NT2/D1 (cell line): ENCODE data around the gene TGM4.
A peak's percentile ranks its signal among the peaks of the same experiment; 100 is the strongest.

ENCODE experiments used
- DNase-seq: peaks from one replicate; pipeline ENCODE4 v3.0.0-alpha.2; 2011; ENCODE audit warnings: low read depth, low spot score
- H3K27me3 ChIP-seq: 2 replicates; pipeline ENCODE4 v1.6.0; 2011; ENCODE audit warnings: mild to moderate bottlenecking; ENCODE audit not compliant: insufficient read length, insufficient read depth
- H3K36me3 ChIP-seq: 2 replicates; pipeline ENCODE4 v1.6.1; 2011; ENCODE audit warnings: mild to moderate bottlenecking, low read length, mixed read lengths; ENCODE audit not compliant: insufficient read depth, insufficient read length
- H3K4me1 ChIP-seq: 2 replicates; pipeline ENCODE4 v1.5.1; 2011; ENCODE audit not compliant: insufficient read depth, insufficient read length
- H3K4me3 ChIP-seq: 2 replicates; pipeline ENCODE4 v1.5.1; 2011; ENCODE audit warnings: low read depth; ENCODE audit not compliant: insufficient read length
- H3K9ac ChIP-seq: 2 replicates; pipeline ENCODE4 v1.6.0; 2011; ENCODE audit warnings: low read depth; ENCODE audit not compliant: insufficient read length
- H3K9me3 ChIP-seq: 2 replicates; pipeline ENCODE4 v1.5.1; 2011; ENCODE audit warnings: mild to moderate bottlenecking, low read length; ENCODE audit not compliant: insufficient read depth
- SUZ12 ChIP-seq: IDR thresholded peaks from 2 replicates; pipeline ENCODE4 v1.6.1; 2011; ENCODE audit not compliant: insufficient read length, insufficient read depth; ENCODE audit errors: extremely low read depth
- YY1 ChIP-seq: IDR thresholded peaks from 2 replicates; pipeline ENCODE4 v1.6.1; 2011; ENCODE audit not compliant: insufficient read length, insufficient read depth
- ZNF274 ChIP-seq: IDR thresholded peaks from 2 replicates; pipeline ENCODE4 v1.6.1; 2011; ENCODE audit warnings: mild to moderate bottlenecking, low read depth, low read length

TGM4 gene

DNA sequence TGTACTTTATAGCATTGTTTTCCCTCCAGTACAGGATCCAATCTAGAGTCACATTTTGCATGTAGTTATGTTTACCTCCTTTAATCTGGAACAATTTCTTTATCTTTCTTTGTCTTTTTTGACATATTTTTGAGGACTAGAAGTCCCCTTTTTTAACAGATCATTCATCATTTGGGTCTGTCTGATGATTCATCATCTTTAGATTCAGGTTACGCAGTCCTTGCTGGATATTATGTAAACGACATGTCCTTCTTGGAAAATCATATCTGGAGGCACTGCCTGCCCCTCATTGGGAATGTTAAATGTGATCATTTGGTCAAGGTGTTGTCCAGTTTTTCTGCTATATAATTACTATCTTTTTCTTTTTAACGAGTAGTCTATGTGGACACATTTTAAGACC lies 18.3 kb downstream of the TGM4 start:
- TF ChIP-seq YY1 (no peak), ZNF274 (no peak), SUZ12 (no peak)
- H3K9me3 ChIP-seq: no peaks in the 10 kb centered on the region
- no peak overlapping the region for H3K9ac ChIP-seq
- no peaks in the 10 kb centered on the region for H3K27me3 ChIP-seq
- H3K4me3 ChIP-seq: no peak overlapping the region
- H3K4me1 ChIP-seq: peaks cover 2% of the 10 kb centered on the region
- H3K36me3 ChIP-seq: no peaks in the 10 kb centered on the region
- no peak for DNase-seq

DNA sequence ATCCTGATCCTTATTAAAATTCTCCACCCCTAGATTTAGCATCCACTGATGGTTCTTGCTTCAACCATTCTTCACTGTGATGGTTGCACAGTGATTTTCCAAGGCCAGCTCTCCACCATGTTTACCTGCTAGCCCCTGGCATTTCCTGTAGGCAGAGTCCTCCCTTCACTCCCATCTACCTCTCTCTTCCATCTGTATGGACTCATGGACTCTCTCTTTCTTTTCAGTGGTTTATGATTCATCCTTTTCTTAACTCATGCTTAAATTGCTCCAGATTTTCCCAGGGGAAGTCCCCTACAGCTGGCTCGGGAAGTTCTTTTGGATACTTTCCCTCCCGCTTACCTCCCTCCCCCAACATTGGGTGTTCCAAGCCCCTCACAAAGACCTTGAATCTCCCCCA lies 18.7 kb downstream of the TGM4 start:
- peaks cover 2% of the 10 kb centered on the region for H3K4me1 ChIP-seq
- H3K9me3 ChIP-seq: no peaks in the 10 kb centered on the region
- no peak overlapping the region for H3K9ac ChIP-seq
- no peaks in the 10 kb centered on the region for H3K27me3 ChIP-seq
- no peak overlapping the region for H3K4me3 ChIP-seq
- no peaks in the 10 kb centered on the region for H3K36me3 ChIP-seq
- DNase-seq: no peak
- no peak for TF ChIP-seq YY1
- TF ChIP-seq SUZ12: no peak
- TF ChIP-seq ZNF274: no peak

DNA sequence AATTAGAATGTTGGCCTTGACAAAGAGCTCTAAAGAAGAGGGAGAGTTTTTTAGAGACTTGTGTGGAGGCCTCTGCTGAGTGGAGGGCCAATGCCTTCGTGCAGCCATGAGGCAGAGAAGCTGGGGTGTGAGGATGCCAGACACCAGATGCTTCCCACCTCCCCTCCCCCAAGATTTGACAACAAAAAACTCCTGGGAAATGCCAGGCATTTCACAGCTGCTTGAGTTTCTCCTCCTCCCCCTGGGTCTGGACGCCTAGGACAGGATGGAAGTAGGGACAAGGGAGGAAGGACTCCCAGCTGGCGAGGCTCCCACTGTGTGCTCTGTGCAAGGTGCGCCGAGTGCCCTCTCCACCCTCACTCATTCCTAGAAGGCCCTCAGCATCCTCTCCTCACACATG lies 20.1 kb downstream of the TGM4 start:
- Histone ChIP-seq H3K4me1 (peaks cover 7% of the 10 kb centered on the region), H3K36me3 (no peaks in the 10 kb centered on the region), H3K27me3 (no peaks in the 10 kb centered on the region), H3K4me3 (no peak overlapping the region), H3K9ac (peak overlapping the region; percentile 21), H3K9me3 (no peaks in the 10 kb centered on the region)
- no peak for TF ChIP-seq YY1
- TF ChIP-seq ZNF274: no peak
- no peak for TF ChIP-seq SUZ12
- DNase-seq: no peak

DNA sequence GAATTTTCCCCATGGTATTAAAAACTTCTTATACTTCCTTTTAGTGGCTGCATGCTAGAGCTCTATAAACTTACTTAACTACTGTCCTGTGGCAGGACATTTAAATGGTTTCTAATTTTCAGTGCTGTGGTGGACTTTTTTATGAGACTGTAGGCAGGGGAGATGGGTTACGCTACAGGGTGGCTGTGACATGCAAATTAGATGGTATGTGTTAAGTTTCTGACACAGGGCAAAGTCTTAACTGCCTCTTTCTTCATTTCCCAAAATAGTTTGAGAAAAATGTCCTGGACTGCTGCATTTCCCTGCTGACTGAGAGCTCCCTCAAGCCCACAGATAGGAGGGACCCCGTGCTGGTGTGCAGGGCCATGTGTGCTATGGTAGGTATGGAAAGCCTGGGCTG lies 22.0 kb downstream of the TGM4 start:
- DNase-seq: no peak
- H3K9me3 ChIP-seq: no peaks in the 10 kb centered on the region
- H3K9ac ChIP-seq: no peak overlapping the region
- H3K4me3 ChIP-seq: no peak overlapping the region
- no peaks in the 10 kb centered on the region for H3K27me3 ChIP-seq
- TF ChIP-seq YY1 (no peak), SUZ12 (no peak), ZNF274 (no peak)
- H3K4me1 ChIP-seq: peaks cover 11% of the 10 kb centered on the region
- H3K36me3 ChIP-seq: no peaks in the 10 kb centered on the region

DNA sequence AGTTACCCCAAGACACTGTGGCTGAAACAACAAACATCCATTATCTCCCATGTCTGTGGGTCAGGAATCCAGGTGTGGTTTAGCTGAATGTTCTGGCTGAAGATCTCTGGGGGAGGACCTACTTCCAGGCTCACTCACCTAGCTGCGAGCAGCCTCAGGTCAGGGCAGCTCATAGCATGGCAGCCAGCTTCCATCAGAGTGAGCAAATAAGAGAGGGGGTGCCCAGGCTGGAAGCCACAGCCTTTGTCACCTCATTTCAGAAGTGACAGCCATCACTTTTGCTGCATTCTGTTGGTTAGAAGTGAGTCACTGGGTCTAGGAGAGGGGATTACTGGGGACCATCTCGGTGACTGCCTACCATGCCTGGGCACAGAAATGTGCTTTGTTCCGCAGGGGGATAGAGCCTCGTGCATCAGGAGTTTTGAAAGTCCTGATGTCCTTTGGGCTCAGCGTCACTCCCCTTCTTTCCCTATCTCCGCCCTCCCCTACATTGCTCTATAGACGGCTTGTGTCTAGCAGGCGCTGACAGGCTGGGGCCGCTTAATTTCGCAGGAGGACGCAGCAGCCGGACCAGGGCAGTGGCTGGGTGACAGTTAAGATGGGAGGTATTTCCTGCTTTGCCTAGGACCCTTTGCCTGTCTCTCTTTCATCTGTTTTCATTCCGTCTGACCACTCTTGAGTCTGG lies 25.4 kb downstream of the TGM4 start:
- H3K36me3 ChIP-seq: no peaks in the 10 kb centered on the region
- H3K27me3 ChIP-seq: no peaks in the 10 kb centered on the region
- H3K9ac ChIP-seq: no peak overlapping the region
- peaks cover 11% of the 10 kb centered on the region for H3K4me1 ChIP-seq
- H3K4me3 ChIP-seq: no peak overlapping the region
- no peaks in the 10 kb centered on the region for H3K9me3 ChIP-seq
- DNase-seq: no peak
- TF ChIP-seq ZNF274 (no peak), SUZ12 (no peak), YY1 (no peak)

DNA sequence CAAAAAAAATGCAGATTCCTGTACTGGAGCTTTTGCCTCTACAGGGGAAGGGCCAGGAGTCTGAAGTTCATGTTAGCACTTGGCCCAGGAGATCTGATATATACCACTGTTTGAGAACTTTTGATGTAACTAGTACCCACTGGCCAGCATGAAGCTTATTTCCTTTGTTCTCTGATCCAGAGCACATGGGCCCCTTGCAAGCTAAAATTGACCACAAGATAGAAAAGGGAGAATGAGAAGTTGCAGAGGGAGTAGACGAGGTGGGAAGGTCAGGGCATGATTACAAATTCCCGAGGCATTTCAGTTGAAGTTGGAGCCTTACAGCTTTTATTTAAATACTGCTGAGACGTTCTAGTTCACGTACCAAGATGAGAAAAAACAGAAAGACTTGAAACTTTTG lies 28.2 kb downstream of the TGM4 start:
- DNase-seq: no peak
- peaks cover 11% of the 10 kb centered on the region for H3K4me1 ChIP-seq

DNA sequence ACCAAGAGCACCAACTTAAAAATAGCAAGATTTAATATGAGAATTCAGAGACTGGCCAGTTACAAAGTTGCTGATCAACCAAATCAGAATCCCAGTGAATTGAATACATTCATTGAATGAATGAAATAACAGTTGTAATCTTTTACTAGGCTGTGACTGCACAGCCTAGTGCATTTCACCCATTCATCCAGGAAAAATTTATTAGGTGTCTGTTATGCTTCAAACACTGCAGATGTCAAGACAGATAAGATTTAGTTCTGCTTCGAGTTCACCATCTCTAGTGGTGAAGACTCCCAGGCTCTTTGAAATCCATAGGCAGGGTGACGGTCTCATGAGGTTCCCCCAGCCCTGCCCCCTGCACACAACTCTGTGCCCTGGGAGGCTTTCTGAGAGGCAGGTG lies 28.9 kb downstream of the TGM4 start:
- Histone ChIP-seq H3K27me3 (no peaks in the 10 kb centered on the region), H3K9ac (no peak overlapping the region), H3K36me3 (no peaks in the 10 kb centered on the region), H3K4me3 (no peak overlapping the region), H3K4me1 (peaks cover 11% of the 10 kb centered on the region), H3K9me3 (peaks cover 29% of the 10 kb centered on the region)
- DNase-seq: no peak
- TF ChIP-seq YY1 (no peak), SUZ12 (no peak), ZNF274 (no peak)

More for the DNA sequence above, 28.2 kb downstream of the TGM4 start:
- H3K27me3 ChIP-seq: no peaks in the 10 kb centered on the region
- no peak for TF ChIP-seq ZNF274
- TF ChIP-seq YY1: no peak
- no peak for TF ChIP-seq SUZ12
- H3K36me3 ChIP-seq: no peaks in the 10 kb centered on the region
- no peak overlapping the region for H3K9ac ChIP-seq
- no peak overlapping the region for H3K4me3 ChIP-seq
- H3K9me3 ChIP-seq: peaks cover 23% of the 10 kb centered on the region

DNA sequence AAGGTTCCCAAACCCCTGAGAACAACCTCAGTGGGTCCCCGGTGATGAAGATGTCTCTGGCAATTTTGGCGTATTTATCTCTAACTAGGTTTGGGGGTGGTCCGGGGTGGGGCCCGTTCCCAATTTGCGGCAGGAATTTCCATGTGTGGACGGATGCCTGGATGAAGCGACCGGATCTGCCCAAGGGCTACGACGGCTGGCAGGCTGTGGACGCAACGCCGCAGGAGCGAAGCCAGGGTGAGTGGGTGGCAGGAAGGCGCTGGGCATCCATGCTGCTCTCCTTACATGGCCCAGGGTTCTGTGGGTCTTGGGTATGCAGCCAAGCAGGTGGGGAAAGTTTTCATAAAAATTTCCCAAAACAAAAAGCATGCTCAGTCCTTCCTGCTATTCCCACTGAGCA lies 29.3 kb downstream of the TGM4 start:
- Histone ChIP-seq H3K9ac (no peak overlapping the region), H3K27me3 (no peaks in the 10 kb centered on the region), H3K4me1 (peaks cover 11% of the 10 kb centered on the region), H3K36me3 (no peaks in the 10 kb centered on the region), H3K4me3 (no peak overlapping the region), H3K9me3 (peaks cover 31% of the 10 kb centered on the region)
- DNase-seq: no peak
- TF ChIP-seq SUZ12 (no peak), ZNF274 (no peak), YY1 (no peak)
